ENCODE data around the gene ACER2.
"Not testable (repeated sequence)": the region's sequence is repeated elsewhere in the genome, so short reads cannot be mapped to it uniquely, and the experiment has no call there.

ACER2 gene

GRCh38 chr9:19409401-19410194 is 789 bp downstream of the ACER2 start:
- DNase-seq: peak in 15 of 51 donors; percentile 12 to 57 (median 31)

- DNase-seq: no peak
These were observed 1.3 kb downstream of the ACER2 start for GRCh38 chr9:19410195-19410503.

- DNase-seq: no peak
These were observed 1.8 kb downstream of the ACER2 start for GRCh38 chr9:19410594-19410993.

- DNase-seq: no peak
These were observed 2.5 kb downstream of the ACER2 start for GRCh38 chr9:19411316-19411715.

- not testable (repeated sequence) for DNase-seq
These were observed 4.6 kb downstream of the ACER2 start for GRCh38 chr9:19413456-19413855.

- no peak for DNase-seq
These were observed 7.3 kb downstream of the ACER2 start for GRCh38 chr9:19416143-19416542.

GRCh38 chr9:19420877-19421276 is 12.1 kb downstream of the ACER2 start:
- DNase-seq: no peak

GRCh38 chr9:19423163-19423562 is 14.4 kb downstream of the ACER2 start:
- DNase-seq: no peak

- no peak for DNase-seq
These were observed 15.5 kb downstream of the ACER2 start for GRCh38 chr9:19424176-19424779.

- DNase-seq: no peak
These were observed 20.8 kb downstream of the ACER2 start for GRCh38 chr9:19429595-19429994.

GRCh38 chr9:19430201-19430760 is 21.5 kb downstream of the ACER2 start:
- no peak for DNase-seq

- DNase-seq: no peak
These were observed 22.8 kb downstream of the ACER2 start for GRCh38 chr9:19431361-19432171.

GRCh38 chr9:19432473-19432872 is 23.7 kb downstream of the ACER2 start:
- no peak for DNase-seq

- not testable (repeated sequence) for DNase-seq
These were observed 24.9 kb downstream of the ACER2 start for GRCh38 chr9:19433729-19434128.

GRCh38 chr9:19440376-19440775 is 31.6 kb downstream of the ACER2 start:
- DNase-seq: no peak

- no peak for DNase-seq
These were observed 32.2 kb downstream of the ACER2 start for GRCh38 chr9:19440823-19441580.

- DNase-seq: no peak
These were observed 32.9 kb downstream of the ACER2 start for GRCh38 chr9:19441730-19442129.

- no peak for DNase-seq
These were observed 33.4 kb downstream of the ACER2 start for GRCh38 chr9:19442240-19442639.

GRCh38 chr9:19445452-19445851 is 36.6 kb downstream of the ACER2 start:
- no peak for DNase-seq

- no peak for DNase-seq
These were observed 37.6 kb downstream of the ACER2 start for GRCh38 chr9:19446361-19446861.
